Measurements from ENCODE around the gene TSPO.

The TSPO gene

GRCh38 chr22:43203471-43203981 lies 52.2 kb downstream of the TSPO start:
- DNase-seq: no peak

- no peak for DNase-seq
These were observed 53.9 kb downstream of the TSPO start for GRCh38 chr22:43205261-43205691.

GRCh38 chr22:43205748-43206508 lies 54.6 kb downstream of the TSPO start:
- no peak for DNase-seq

GRCh38 chr22:43206509-43207161 lies 55.3 kb downstream of the TSPO start:
- DNase-seq: no peak

GRCh38 chr22:43207386-43207785 lies 56.0 kb downstream of the TSPO start:
- no peak for DNase-seq

- DNase-seq: no peak
These were observed 56.7 kb downstream of the TSPO start for GRCh38 chr22:43207849-43208702.

- no peak for DNase-seq
These were observed 57.6 kb downstream of the TSPO start for GRCh38 chr22:43208703-43209522.

- no peak for DNase-seq
These were observed 58.1 kb downstream of the TSPO start for GRCh38 chr22:43209523-43209890.

- DNase-seq: no peak
These were observed 58.6 kb downstream of the TSPO start for GRCh38 chr22:43209971-43210370.

GRCh38 chr22:43210631-43211515 lies 59.5 kb downstream of the TSPO start:
- DNase-seq: no peak

- DNase-seq: no peak
These were observed 60.6 kb downstream of the TSPO start for GRCh38 chr22:43211941-43212433.

GRCh38 chr22:43212434-43212952 lies 61.1 kb downstream of the TSPO start:
- DNase-seq: no peak

Measured in bone marrow (tissue), 2 donors.